GM23248 (cell line): ENCODE measurements around the gene SEC11C. TPM values are rescaled to one million over a fixed set of nuclear protein-coding genes. Genes with fewer than 3 reads are reported as not detected.

Experiments
- DNase-seq: peaks from one replicate; pipeline ENCODE4 v3.0.0-alpha.2; 2015
- H2AFZ ChIP-seq: fragments of 200-600 bp; sonication (generic); 2 replicates; pipeline ENCODE4 v1.6.1; 2016; ENCODE audit warnings: antibody characterized with exemption
- H3F3A ChIP-seq: fragments of 200-600 bp; sonication (generic); 2 replicates; pipeline ENCODE4 v1.6.1; 2016; ENCODE audit warnings: mild to moderate bottlenecking, antibody characterized with exemption, mixed run types; ENCODE audit not compliant: insufficient read depth
- H3K27ac ChIP-seq: fragments of 200-600 bp; sonication (generic); 2 replicates; pipeline ENCODE4 v1.5.1; 2016; ENCODE audit warnings: mild to moderate bottlenecking
- H3K27me3 ChIP-seq: fragments of 200-600 bp; sonication (generic); replicated peaks from 2 replicates; pipeline ENCODE4 v1.6.1; 2016; ENCODE audit warnings: mild to moderate bottlenecking; ENCODE audit not compliant: insufficient read depth
- H3K36me3 ChIP-seq: fragments of 200-600 bp; sonication (generic); 2 replicates; pipeline ENCODE4 v1.6.1; 2016; ENCODE audit warnings: low read depth, mild to moderate bottlenecking
- H3K4me1 ChIP-seq: fragments of 200-600 bp; sonication (generic); 2 replicates; pipeline ENCODE4 v1.6.1; 2016; ENCODE audit warnings: mild to moderate bottlenecking; ENCODE audit not compliant: insufficient read depth
- H3K4me2 ChIP-seq: fragments of 200-600 bp; sonication (generic); one replicate; pipeline ENCODE4 v1.6.1; 2016; ENCODE audit warnings: mild to moderate bottlenecking; ENCODE audit not compliant: unreplicated experiment
- H3K4me3 ChIP-seq: fragments of 200-600 bp; sonication (generic); 2 replicates; pipeline ENCODE4 v1.5.1; 2016; ENCODE audit warnings: mild to moderate bottlenecking
- H3K79me2 ChIP-seq: fragments of 200-600 bp; sonication (generic); 2 replicates; pipeline ENCODE4 v1.6.1; 2016; ENCODE audit warnings: mild to moderate bottlenecking; ENCODE audit not compliant: insufficient read depth
- H3K9ac ChIP-seq: fragments of 200-600 bp; sonication (generic); 2 replicates; pipeline ENCODE4 v1.6.1; 2016; ENCODE audit warnings: mild to moderate bottlenecking
- H3K9me2 ChIP-seq: fragments of 200-600 bp; sonication (generic); 2 replicates; pipeline ENCODE4 v1.6.1; 2016; ENCODE audit warnings: mixed run types, mild to moderate bottlenecking, moderate library complexity; ENCODE audit not compliant: insufficient read depth
- H3K9me3 ChIP-seq: fragments of 200-600 bp; sonication (generic); one replicate; pipeline ENCODE4 v1.6.1; 2017; ENCODE audit warnings: low read depth
- H4K20me1 ChIP-seq: fragments of 200-600 bp; sonication (generic); 2 replicates; pipeline ENCODE4 v1.6.0; 2016; ENCODE audit not compliant: insufficient read depth
- EZH2 ChIP-seq: fragments of 200-600 bp; sonication (generic); IDR thresholded peaks from 2 replicates; pipeline ENCODE4 v1.6.1; 2018; ENCODE audit warnings: antibody characterized with exemption, mild to moderate bottlenecking; ENCODE audit not compliant: insufficient read depth, poor library complexity, severe bottlenecking
- EZH2phosphoT487 ChIP-seq: fragments of 200-600 bp; sonication (generic); IDR thresholded peaks from 2 replicates; pipeline ENCODE4 v1.6.1; 2018; ENCODE audit warnings: antibody characterized with exemption, moderate library complexity, mild to moderate bottlenecking, low read depth; ENCODE audit not compliant: insufficient read depth
- WGBS, 2 experiments: methylation state at CpG; one replicate each; pipeline ENCODE4 v1.1.6; 2015 to 2017; ENCODE audit warnings: low lambda C conversion rate in 2 of 2, low coverage in 1 of 2; ENCODE audit errors: missing lambda C conversion rate in 2 of 2; 5-methylcytosine and 5-hydroxymethylcytosine counted together
- in situ Hi-C: fragments of 300-500 bp; cut with MboI; formaldehyde crosslinking; loops from 2 replicates; pipeline ENCODE4 v1.15.0; 2020
- polyA plus RNA-seq: library from polyadenylated mRNA; unstranded; fragments of >200 nt; fragmentation: Nextera tagmentation; extraction: Ambion mirVana; gene quantifications from 2 replicates; pipeline ENCODE4 v1.2.1, GENCODE V29; 2016
- total RNA-seq: library from RNA; depleted of rRNA; stranded (reverse); fragments of >200 nt; shearing (Covaris generic); gene quantifications from 2 replicates; pipeline ENCODE4 v1.2.3, GENCODE V29; 2014

SEC11C gene
- total and polyA plus RNA-seq, 2 experiments from 2014 or later, result 7.7 to 63.9 TPM

DNA sequence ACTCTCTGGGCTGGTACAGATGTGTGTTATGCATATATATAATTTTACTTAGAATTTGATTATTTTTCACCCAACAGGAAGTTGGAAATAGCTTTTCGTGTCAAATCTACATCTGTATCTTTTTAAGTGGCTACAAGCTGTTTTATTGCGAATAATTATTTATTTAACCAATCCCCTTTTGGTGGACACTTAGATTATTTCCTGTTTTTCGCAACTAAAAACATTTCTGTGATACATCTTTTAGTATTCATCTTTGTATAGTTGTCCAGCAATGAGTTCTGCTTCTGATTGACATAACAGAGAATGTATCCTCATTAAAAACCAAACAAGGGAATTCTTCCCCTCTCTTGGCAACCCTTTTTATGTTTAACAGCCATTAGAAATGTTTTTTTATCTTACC, 16.6 kb downstream of the SEC11C start:
- H3K4me2 ChIP-seq, result no peak overlapping the region
- no peaks in the 10 kb centered on the region for H3F3A ChIP-seq
- peaks cover 7% of the 10 kb centered on the region for H3K4me1 ChIP-seq
- WGBS, 2 experiments, result 73 to 78% methylated on average over 3 of the region's 3 CpGs
- no peaks in the 10 kb centered on the region for H3K36me3 ChIP-seq
- in situ Hi-C loops, result no loop called here
- H3K79me2 ChIP-seq, result no peaks in the 10 kb centered on the region
- H3K9me2 ChIP-seq, result no peaks in the 10 kb centered on the region
- no peaks in the 10 kb centered on the region for H4K20me1 ChIP-seq
- TF ChIP-seq EZH2 (no peak), EZH2phosphoT487 (no peak)
- H3K9me3 ChIP-seq, result no peaks in the 10 kb centered on the region
- DNase-seq, result no peak
- H3K27me3 ChIP-seq, result no peaks in the 10 kb centered on the region
- no peak overlapping the region for H3K9ac ChIP-seq
- H3K27ac ChIP-seq, result no peak overlapping the region
- no peak overlapping the region for H3K4me3 ChIP-seq
- H2AFZ ChIP-seq, result no peak overlapping the region

DNA sequence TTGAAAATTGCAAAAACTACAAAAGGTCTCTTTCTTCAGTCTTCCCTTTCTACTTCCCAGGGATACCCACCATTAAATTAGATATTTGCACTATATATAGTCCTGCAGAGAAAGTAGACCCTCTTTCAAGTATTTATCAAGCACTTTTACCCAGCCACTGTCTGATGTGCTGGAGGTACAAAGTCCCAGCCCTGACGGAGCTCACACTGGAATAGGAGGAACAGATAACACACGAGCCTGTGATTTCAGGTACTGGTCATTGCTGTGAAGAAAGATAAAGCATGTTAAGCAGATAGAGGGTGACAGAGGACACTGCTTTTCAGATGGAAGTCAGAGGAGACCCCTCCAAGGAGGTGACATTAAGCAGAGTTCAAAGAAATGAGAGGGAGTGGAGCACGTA, 19.6 kb downstream of the SEC11C start:
- WGBS, 2 experiments, result 95 to 98% methylated on average over 3 of the region's 3 CpGs
- no peaks in the 10 kb centered on the region for H3K9me3 ChIP-seq
- no peaks in the 10 kb centered on the region for H3K36me3 ChIP-seq
- H3K9ac ChIP-seq, result no peak overlapping the region
- no peak overlapping the region for H2AFZ ChIP-seq
- DNase-seq, result no peak
- H3K27ac ChIP-seq, result no peak overlapping the region
- H3K4me1 ChIP-seq, result peaks cover 7% of the 10 kb centered on the region
- H4K20me1 ChIP-seq, result no peaks in the 10 kb centered on the region
- peaks cover under 1% of the 10 kb centered on the region; the same call in 1 of the 2 replicates for H3K27me3 ChIP-seq
- TF ChIP-seq EZH2phosphoT487, result no peak
- no peak for TF ChIP-seq EZH2
- in situ Hi-C loops, result no loop called here
- no peaks in the 10 kb centered on the region for H3F3A ChIP-seq
- no peaks in the 10 kb centered on the region for H3K9me2 ChIP-seq
- no peak overlapping the region for H3K4me2 ChIP-seq
- no peaks in the 10 kb centered on the region for H3K79me2 ChIP-seq
- no peak overlapping the region for H3K4me3 ChIP-seq

DNA sequence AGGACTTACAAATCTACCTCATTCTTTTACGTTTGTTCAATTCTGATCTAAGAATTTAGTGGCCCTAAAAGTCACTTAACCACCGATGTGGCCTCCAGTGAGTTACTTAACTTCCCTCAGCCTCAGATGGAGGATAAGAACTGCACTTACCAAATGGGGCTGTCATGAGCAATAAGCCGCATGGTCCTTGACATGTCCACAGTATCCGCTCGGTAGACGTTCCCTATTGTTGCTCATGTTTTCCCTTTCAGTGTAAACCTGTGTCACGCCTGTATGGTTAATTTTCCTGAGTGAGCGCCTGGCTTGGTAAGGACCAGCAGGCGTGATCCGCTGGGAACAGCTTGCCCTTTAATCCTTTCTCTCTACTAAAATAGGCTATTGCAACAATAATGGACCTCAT, 20.3 kb downstream of the SEC11C start:
- H3K9ac ChIP-seq, result no peak overlapping the region
- peaks cover 5% of the 10 kb centered on the region for H3K4me1 ChIP-seq
- H3F3A ChIP-seq, result no peaks in the 10 kb centered on the region
- H3K79me2 ChIP-seq, result no peaks in the 10 kb centered on the region
- in situ Hi-C loops, result no loop called here
- TF ChIP-seq EZH2phosphoT487 (no peak), EZH2 (no peak)
- no peaks in the 10 kb centered on the region for H3K9me2 ChIP-seq
- 90 to 94% methylated on average over 10 of the region's 10 CpGs for WGBS, 2 experiments
- no peak overlapping the region for H3K27ac ChIP-seq
- DNase-seq, result no peak
- no peak overlapping the region for H2AFZ ChIP-seq
- peaks cover 8% of the 10 kb centered on the region for H3K27me3 ChIP-seq
- no peaks in the 10 kb centered on the region for H4K20me1 ChIP-seq
- H3K4me3 ChIP-seq, result no peak overlapping the region
- no peak overlapping the region for H3K4me2 ChIP-seq
- no peaks in the 10 kb centered on the region for H3K9me3 ChIP-seq
- no peaks in the 10 kb centered on the region for H3K36me3 ChIP-seq

DNA sequence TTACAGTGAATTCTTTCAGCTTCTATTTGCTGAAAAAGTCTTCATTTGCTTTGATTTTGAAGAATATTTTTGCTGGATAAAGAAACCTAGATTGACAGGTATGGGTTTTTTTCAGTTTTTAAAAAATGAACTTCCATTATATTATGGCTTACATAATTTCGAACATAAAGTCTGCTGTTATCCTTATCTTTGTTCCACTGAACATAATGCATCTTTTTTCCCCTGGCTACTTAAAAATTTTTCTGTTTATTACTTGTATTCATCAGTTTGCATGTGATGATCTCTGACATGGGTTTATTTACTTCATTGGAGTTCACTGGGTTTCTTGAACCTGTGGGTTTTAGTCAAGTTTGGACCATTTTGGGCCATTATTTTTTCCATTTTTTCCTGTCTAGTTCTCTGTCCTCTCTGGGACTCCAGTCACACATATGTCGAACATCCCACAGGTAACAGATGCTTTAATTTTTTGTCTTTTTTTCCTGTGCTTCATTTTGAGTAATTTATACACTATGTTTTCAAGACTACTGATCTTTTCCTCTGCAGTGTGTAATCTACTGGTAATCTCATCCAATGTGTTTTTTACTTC, 33.1 kb downstream of the SEC11C start:
- Histone ChIP-seq H3K27me3 (peaks cover 14% of the 10 kb centered on the region; the same call in 1 of the 2 replicates), H3K9me2 (no peaks in the 10 kb centered on the region), H3K9me3 (no peaks in the 10 kb centered on the region), H3K79me2 (no peaks in the 10 kb centered on the region), H2AFZ (no peak overlapping the region), H3K9ac (no peak overlapping the region), H3F3A (no peaks in the 10 kb centered on the region), H3K4me1 (no peaks in the 10 kb centered on the region), H3K4me2 (no peak overlapping the region), H3K4me3 (no peak overlapping the region), H3K36me3 (no peaks in the 10 kb centered on the region), H3K27ac (no peak overlapping the region), H4K20me1 (no peaks in the 10 kb centered on the region; the same call in 1 of the 2 replicates)
- DNase-seq, result peak; percentile 20
- WGBS, 2 experiments, result 10 to 13% methylated on average over 2 of the region's 2 CpGs
- in situ Hi-C loops, result no loop called here
- no peak for TF ChIP-seq EZH2
- no peak for TF ChIP-seq EZH2phosphoT487
